ENCODE data around the gene PLPPR1. TPM values are rescaled to one million over a fixed set of nuclear protein-coding genes. Genes with fewer than 3 reads are reported as not detected.

PLPPR1 gene
- total and polyA plus RNA-seq, 5 donors from 2014 or later: not detected

DNA sequence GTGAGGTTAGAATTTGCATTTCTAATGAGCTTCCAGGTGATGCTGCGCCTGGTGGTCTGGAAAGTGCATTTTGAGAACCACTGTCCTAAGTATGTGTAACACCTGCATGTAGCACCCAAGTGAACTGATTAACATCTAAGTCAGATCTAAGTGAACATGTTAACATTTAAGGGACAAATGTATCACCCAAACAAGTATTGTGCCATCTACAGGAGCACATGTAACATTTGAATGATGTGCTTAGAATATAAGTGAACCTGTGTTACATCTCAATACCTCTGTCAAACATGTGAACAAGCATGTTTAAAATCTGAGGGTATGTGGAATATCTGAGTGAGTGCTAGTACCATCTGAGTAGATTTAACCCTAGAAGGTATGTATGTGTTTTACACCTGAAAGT lies 68.7 kb downstream of the PLPPR1 start:
- Mint-ChIP-seq H3K4me1 (no peaks in the 10 kb centered on the region), H3K36me3 (no peaks in the 10 kb centered on the region)
- no peak overlapping the region for H3K4me3 ChIP-seq (ENCODE audit: low read depth, low read length)

DNA sequence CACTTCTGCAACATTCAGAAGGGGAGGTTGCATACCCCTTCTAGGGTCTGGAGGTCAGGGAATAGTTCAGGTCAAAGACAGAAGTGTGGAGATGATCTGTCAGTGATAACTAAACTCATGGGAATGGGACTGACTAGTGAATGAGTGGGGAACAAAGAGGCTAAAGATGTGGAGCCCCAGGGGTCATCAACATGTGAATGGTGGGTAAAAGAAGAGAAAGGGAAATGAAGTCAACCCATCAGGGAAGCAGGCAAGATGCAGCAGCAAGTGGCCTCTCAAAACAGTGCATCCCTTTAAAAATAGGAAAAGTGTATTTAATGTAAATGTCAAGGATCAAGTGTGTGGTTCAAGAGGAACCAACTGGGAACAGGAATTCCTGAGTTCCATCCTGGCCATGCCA lies 69.9 kb downstream of the PLPPR1 start:
- Histone ChIP-seq H3K4me1 (ENCODE audit: control insufficient read depth, insufficient read depth, low read length, poor library complexity, severe bottlenecking) (no peaks in the 10 kb centered on the region), H3K9me3 (ENCODE audit: control insufficient read depth in 2 of 2, low read length in 2 of 2) (no peaks in the 10 kb centered on the region), H3K4me3 (ENCODE audit: low read depth, low read length) (no peak overlapping the region), H3K27ac (ENCODE audit: insufficient read depth, low read length, poor library complexity, severe bottlenecking) (no peak overlapping the region), H3K27me3 (ENCODE audit: control insufficient read depth, insufficient read depth, low read length) (no peaks in the 10 kb centered on the region), H3K36me3 (ENCODE audit: control insufficient read depth, insufficient read depth, low read length) (no peaks in the 10 kb centered on the region)
- Mint-ChIP-seq H3K4me3 (no peak overlapping the region), H3K27ac (no peak overlapping the region), H3K4me1 (no peaks in the 10 kb centered on the region), H3K36me3 (no peaks in the 10 kb centered on the region), H3K27me3 (no peaks in the 10 kb centered on the region), H3K9me3 (peaks cover 0 to 3% (median 0%) of the 10 kb centered on the region in 7 donors)
- DNase-seq (no peak), ATAC-seq (ENCODE audit: low read depth in 2 of 2) (no peak)

More for the DNA sequence above, 68.7 kb downstream of the PLPPR1 start:
- no peak overlapping the region for H3K27ac ChIP-seq (ENCODE audit: insufficient read depth, low read length, poor library complexity, severe bottlenecking)
- DNase-seq: no peak
- H3K4me1 ChIP-seq (ENCODE audit: control insufficient read depth, insufficient read depth, low read length, poor library complexity, severe bottlenecking): no peaks in the 10 kb centered on the region
- no peak overlapping the region for H3K27ac Mint-ChIP-seq
- ATAC-seq (ENCODE audit: low read depth in 2 of 2): no peak
- H3K9me3 ChIP-seq (ENCODE audit: control insufficient read depth in 2 of 2, low read length in 2 of 2): no peaks in the 10 kb centered on the region
- H3K36me3 ChIP-seq (ENCODE audit: control insufficient read depth, insufficient read depth, low read length): no peaks in the 10 kb centered on the region
- peaks cover 0 to 3% (median 0%) of the 10 kb centered on the region in 7 donors for H3K9me3 Mint-ChIP-seq
- H3K27me3 ChIP-seq (ENCODE audit: control insufficient read depth, insufficient read depth, low read length): no peaks in the 10 kb centered on the region
- H3K4me3 Mint-ChIP-seq: no peak overlapping the region
- H3K27me3 Mint-ChIP-seq: no peaks in the 10 kb centered on the region

DNA sequence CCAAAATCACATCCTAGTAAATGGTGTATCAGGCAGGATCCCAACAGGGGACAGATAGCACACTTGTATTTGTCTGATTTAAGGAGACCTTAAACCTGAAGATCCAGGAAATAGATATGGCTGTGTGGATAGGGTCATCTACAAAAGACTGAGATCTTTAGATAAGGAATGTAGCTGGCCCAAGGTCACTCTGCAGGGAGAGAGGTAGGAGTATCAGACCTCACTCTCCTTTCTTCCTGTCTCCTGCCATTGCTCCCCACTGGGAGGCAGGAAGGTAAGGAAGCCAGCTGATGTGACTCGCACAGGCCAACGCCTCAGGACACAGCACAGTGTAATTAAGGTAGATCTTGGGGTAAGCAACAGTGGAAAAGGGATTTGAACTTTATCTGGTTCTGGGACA lies 85.8 kb downstream of the PLPPR1 start:
- H3K36me3 Mint-ChIP-seq: no peaks in the 10 kb centered on the region
- Histone ChIP-seq H3K27ac (ENCODE audit: insufficient read depth, low read length, poor library complexity, severe bottlenecking) (no peak overlapping the region), H3K27me3 (ENCODE audit: control insufficient read depth, insufficient read depth, low read length) (no peaks in the 10 kb centered on the region), H3K9me3 (ENCODE audit: control insufficient read depth in 2 of 2, low read length in 2 of 2) (no peaks in the 10 kb centered on the region), H3K36me3 (ENCODE audit: control insufficient read depth, insufficient read depth, low read length) (no peaks in the 10 kb centered on the region), H3K4me1 (ENCODE audit: control insufficient read depth, insufficient read depth, low read length, poor library complexity, severe bottlenecking) (no peaks in the 10 kb centered on the region), H3K4me3 (ENCODE audit: low read depth, low read length) (no peak overlapping the region)
- H3K4me3 Mint-ChIP-seq: peak overlapping the region in 1 of 4 donors; percentile 73
- H3K27me3 Mint-ChIP-seq: no peaks in the 10 kb centered on the region
- no peaks in the 10 kb centered on the region for H3K4me1 Mint-ChIP-seq
- H3K27ac Mint-ChIP-seq: no peak overlapping the region
- no peak for DNase-seq
- no peak for ATAC-seq (ENCODE audit: low read depth in 2 of 2)
- peaks cover 0 to 5% (median under 1%) of the 10 kb centered on the region in 7 donors for H3K9me3 Mint-ChIP-seq

DNA sequence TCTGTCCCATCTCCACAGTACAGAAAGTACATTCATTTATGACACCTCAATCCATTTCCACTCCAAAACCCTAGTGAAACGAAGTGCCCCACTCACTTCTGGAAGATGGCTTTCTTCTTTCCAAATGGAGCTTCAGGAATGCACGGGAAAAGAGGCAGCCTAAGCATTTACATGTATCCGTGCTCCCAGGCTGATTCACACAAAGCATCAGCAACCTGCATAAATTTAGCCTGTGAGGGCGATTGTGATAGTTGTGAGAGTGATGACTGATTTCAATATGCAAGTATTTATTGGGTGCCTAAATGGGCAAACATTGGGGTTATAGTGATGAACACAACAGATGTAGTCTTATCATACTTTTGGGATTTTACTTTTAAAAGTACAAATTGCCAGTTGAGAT lies 86.6 kb downstream of the PLPPR1 start:
- Histone ChIP-seq H3K27ac (ENCODE audit: insufficient read depth, low read length, poor library complexity, severe bottlenecking) (no peak overlapping the region), H3K27me3 (ENCODE audit: control insufficient read depth, insufficient read depth, low read length) (no peaks in the 10 kb centered on the region), H3K36me3 (ENCODE audit: control insufficient read depth, insufficient read depth, low read length) (no peaks in the 10 kb centered on the region), H3K4me1 (ENCODE audit: control insufficient read depth, insufficient read depth, low read length, poor library complexity, severe bottlenecking) (no peaks in the 10 kb centered on the region), H3K9me3 (ENCODE audit: control insufficient read depth in 2 of 2, low read length in 2 of 2) (no peaks in the 10 kb centered on the region), H3K4me3 (ENCODE audit: low read depth, low read length) (no peak overlapping the region)
- Mint-ChIP-seq H3K4me1 (no peaks in the 10 kb centered on the region), H3K36me3 (no peaks in the 10 kb centered on the region), H3K27me3 (no peaks in the 10 kb centered on the region), H3K9me3 (peaks cover 0 to 6% (median 0%) of the 10 kb centered on the region in 7 donors), H3K4me3 (no peak overlapping the region), H3K27ac (no peak overlapping the region)
- ATAC-seq (ENCODE audit: low read depth in 2 of 2) (no peak), DNase-seq (no peak)

DNA sequence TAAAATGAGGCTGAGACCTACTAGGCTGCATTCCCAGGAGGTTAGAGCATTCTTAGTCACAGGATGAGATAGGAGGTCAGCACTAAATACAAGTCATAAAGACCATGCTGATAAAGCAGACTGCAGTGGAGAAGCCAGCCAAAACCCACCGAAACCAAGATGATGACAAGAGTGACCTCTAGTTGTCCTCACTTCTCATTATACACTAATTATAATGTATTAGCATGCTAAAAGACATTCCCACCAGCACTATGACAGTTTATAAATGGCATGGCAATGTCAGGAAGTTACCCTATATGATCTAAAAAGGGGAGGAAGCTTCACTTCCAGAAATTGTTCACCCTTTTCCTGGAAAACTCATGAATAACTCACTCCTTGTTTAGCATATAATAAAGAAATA lies 88.6 kb downstream of the PLPPR1 start:
- no peaks in the 10 kb centered on the region for H3K27me3 ChIP-seq (ENCODE audit: control insufficient read depth, insufficient read depth, low read length)
- H3K27ac Mint-ChIP-seq: no peak overlapping the region
- no peak overlapping the region for H3K4me3 Mint-ChIP-seq
- H3K9me3 Mint-ChIP-seq: peaks cover 0 to 7% (median 0%) of the 10 kb centered on the region in 7 donors
- no peaks in the 10 kb centered on the region for H3K9me3 ChIP-seq (ENCODE audit: control insufficient read depth in 2 of 2, low read length in 2 of 2)
- no peaks in the 10 kb centered on the region for H3K27me3 Mint-ChIP-seq
- no peaks in the 10 kb centered on the region for H3K36me3 ChIP-seq (ENCODE audit: control insufficient read depth, insufficient read depth, low read length)
- ATAC-seq (ENCODE audit: low read depth in 2 of 2) (no peak), DNase-seq (no peak)
- H3K4me1 Mint-ChIP-seq: no peaks in the 10 kb centered on the region
- H3K36me3 Mint-ChIP-seq: no peaks in the 10 kb centered on the region
- no peak overlapping the region for H3K4me3 ChIP-seq (ENCODE audit: low read depth, low read length)
- H3K4me1 ChIP-seq (ENCODE audit: control insufficient read depth, insufficient read depth, low read length, poor library complexity, severe bottlenecking): no peaks in the 10 kb centered on the region
- H3K27ac ChIP-seq (ENCODE audit: insufficient read depth, low read length, poor library complexity, severe bottlenecking): no peak overlapping the region

DNA sequence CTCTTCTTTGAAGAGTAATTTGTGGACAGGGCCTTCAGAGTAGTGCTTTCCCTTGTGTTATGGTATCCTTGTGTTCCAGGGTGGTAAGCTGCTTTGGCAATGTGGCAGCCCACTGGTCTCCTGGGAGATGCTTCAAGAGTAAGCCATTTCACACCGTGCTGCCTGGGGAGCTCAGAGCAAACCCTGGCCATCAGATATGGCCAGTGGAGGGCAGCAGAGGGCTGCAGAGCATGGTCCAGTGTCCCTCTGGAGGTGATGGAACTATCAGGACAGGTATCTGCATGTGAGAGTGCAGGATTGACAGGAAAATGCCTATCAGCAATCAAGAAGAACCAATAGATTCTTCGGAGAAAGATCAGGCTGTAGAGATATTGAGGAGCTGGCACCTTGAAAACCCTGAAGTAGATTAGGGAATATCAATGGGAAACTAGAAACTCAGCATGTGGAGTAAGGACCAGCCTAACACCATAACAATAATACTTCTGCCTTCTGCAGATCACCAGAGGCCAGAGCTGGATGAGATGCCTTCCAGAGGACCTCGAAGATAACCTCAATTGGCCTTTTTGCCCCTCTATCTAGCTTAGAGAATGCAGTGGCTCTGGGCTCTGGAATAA lies 90.8 kb downstream of the PLPPR1 start:
- Mint-ChIP-seq H3K4me3 (no peak overlapping the region), H3K27me3 (no peaks in the 10 kb centered on the region), H3K27ac (no peak overlapping the region), H3K36me3 (no peaks in the 10 kb centered on the region), H3K4me1 (no peaks in the 10 kb centered on the region), H3K9me3 (peaks cover 0 to 7% (median 0%) of the 10 kb centered on the region in 7 donors)
- Histone ChIP-seq H3K4me3 (ENCODE audit: low read depth, low read length) (no peak overlapping the region), H3K4me1 (ENCODE audit: control insufficient read depth, insufficient read depth, low read length, poor library complexity, severe bottlenecking) (no peaks in the 10 kb centered on the region), H3K9me3 (ENCODE audit: control insufficient read depth in 2 of 2, low read length in 2 of 2) (no peaks in the 10 kb centered on the region), H3K27me3 (ENCODE audit: control insufficient read depth, insufficient read depth, low read length) (no peaks in the 10 kb centered on the region), H3K27ac (ENCODE audit: insufficient read depth, low read length, poor library complexity, severe bottlenecking) (no peak overlapping the region), H3K36me3 (ENCODE audit: control insufficient read depth, insufficient read depth, low read length) (no peaks in the 10 kb centered on the region)
- DNase-seq (peak in 1 of 3 donors; percentile 11), ATAC-seq (ENCODE audit: low read depth in 2 of 2) (no peak)

DNA sequence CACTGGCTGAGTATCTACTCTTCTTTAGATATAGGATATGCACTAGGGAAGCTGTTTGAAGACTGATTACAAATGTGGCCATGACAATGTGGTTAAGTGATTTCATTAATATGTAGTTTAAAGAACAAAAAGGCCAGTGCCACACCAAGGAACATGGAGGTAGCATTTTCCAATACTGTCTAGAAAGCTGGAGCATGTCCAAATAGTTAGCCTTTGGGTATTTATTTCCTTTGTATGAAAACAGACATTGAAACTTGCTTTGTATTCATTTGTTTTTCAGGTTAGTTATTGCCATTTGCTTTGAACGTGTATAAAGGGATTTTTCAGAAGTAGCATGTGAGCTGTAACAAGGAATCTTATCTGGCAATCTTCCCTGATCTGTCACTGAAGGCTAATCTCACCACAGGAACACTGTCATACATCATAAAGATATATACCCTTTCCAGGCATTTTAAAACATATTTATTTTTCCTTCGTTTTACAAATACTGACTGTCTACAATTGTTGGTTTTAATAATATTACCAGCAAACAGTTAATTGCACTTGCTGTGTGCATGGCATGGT lies 93.4 kb downstream of the PLPPR1 start:
- Mint-ChIP-seq H3K27ac (no peak overlapping the region), H3K4me1 (no peaks in the 10 kb centered on the region), H3K4me3 (no peak overlapping the region), H3K27me3 (no peaks in the 10 kb centered on the region), H3K36me3 (no peaks in the 10 kb centered on the region), H3K9me3 (peaks cover 0 to 6% (median 0%) of the 10 kb centered on the region in 7 donors)
- DNase-seq: no peak
- no peak overlapping the region for H3K4me3 ChIP-seq (ENCODE audit: low read depth, low read length)
- no peak for ATAC-seq (ENCODE audit: low read depth in 2 of 2)
- no peaks in the 10 kb centered on the region for H3K4me1 ChIP-seq (ENCODE audit: control insufficient read depth, insufficient read depth, low read length, poor library complexity, severe bottlenecking)
- no peak overlapping the region for H3K27ac ChIP-seq (ENCODE audit: insufficient read depth, low read length, poor library complexity, severe bottlenecking)
- H3K9me3 ChIP-seq (ENCODE audit: control insufficient read depth in 2 of 2, low read length in 2 of 2): no peaks in the 10 kb centered on the region
- H3K36me3 ChIP-seq (ENCODE audit: control insufficient read depth, insufficient read depth, low read length): no peaks in the 10 kb centered on the region
- H3K27me3 ChIP-seq (ENCODE audit: control insufficient read depth, insufficient read depth, low read length): no peaks in the 10 kb centered on the region

DNA sequence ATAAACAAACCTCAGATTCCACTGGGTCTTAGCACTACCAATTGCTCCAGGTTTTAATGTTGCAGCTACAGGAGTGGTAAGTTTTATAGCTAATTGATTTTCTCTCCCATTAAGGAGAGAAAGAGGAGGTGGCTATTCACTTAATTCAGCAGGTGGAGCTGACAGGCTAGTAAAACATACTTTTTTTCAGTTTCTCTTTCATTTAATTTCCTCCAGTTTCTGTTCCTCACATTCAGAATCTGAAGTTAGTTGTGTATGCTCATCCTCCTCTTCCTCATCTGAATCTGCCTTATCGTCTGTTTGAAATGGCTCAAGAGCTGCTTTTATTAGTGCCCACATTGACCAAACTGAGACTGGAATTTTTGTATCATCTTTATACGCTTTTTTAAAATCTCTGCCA lies 98.0 kb downstream of the PLPPR1 start:
- Histone ChIP-seq H3K9me3 (ENCODE audit: control insufficient read depth in 2 of 2, low read length in 2 of 2) (no peaks in the 10 kb centered on the region), H3K27me3 (ENCODE audit: control insufficient read depth, insufficient read depth, low read length) (no peaks in the 10 kb centered on the region), H3K4me3 (ENCODE audit: low read depth, low read length) (no peak overlapping the region), H3K36me3 (ENCODE audit: control insufficient read depth, insufficient read depth, low read length) (no peaks in the 10 kb centered on the region), H3K27ac (ENCODE audit: insufficient read depth, low read length, poor library complexity, severe bottlenecking) (no peak overlapping the region), H3K4me1 (ENCODE audit: control insufficient read depth, insufficient read depth, low read length, poor library complexity, severe bottlenecking) (no peaks in the 10 kb centered on the region)
- ATAC-seq (ENCODE audit: low read depth in 2 of 2) (no peak), DNase-seq (no peak)
- H3K9me3 Mint-ChIP-seq: peaks cover 0 to 4% (median 0%) of the 10 kb centered on the region in 7 donors
- H3K36me3 Mint-ChIP-seq: no peaks in the 10 kb centered on the region
- H3K4me3 Mint-ChIP-seq: no peak overlapping the region
- H3K27ac Mint-ChIP-seq: peak overlapping the region in 1 of 3 donors; percentile 58
- H3K27me3 Mint-ChIP-seq: no peaks in the 10 kb centered on the region
- H3K4me1 Mint-ChIP-seq: no peaks in the 10 kb centered on the region
